ENCODE data around the gene GSS.

The GSS gene

DNA sequence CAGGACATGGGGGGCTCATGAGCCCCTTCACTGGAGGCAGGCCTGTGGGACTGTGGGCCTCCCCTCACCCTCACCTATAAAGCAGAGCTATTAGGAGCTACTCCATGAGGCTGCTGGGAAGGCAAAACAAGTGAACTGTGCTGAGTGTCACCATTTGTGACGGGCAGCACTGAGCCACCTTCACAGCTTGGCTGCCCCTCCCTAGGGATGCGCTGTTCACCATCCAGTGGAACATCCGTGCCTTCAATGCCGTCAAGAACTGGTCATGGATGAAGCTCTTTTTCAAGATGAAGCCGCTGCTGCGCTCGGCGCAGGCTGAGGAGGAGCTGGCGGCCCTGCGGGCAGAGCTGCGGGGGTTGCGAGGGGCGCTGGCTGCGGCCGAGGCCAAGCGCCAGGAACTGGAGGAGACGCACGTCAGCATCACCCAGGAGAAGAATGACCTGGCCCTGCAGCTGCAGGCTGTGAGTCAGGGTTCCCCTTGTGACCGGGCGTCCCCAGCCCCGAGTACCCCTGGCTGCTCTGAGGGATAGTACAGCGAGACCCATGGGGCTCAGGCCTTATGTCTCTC, 38.4 kb upstream of the GSS start:
- no peak for DNase-seq (ENCODE audit: low spot score)

DNA sequence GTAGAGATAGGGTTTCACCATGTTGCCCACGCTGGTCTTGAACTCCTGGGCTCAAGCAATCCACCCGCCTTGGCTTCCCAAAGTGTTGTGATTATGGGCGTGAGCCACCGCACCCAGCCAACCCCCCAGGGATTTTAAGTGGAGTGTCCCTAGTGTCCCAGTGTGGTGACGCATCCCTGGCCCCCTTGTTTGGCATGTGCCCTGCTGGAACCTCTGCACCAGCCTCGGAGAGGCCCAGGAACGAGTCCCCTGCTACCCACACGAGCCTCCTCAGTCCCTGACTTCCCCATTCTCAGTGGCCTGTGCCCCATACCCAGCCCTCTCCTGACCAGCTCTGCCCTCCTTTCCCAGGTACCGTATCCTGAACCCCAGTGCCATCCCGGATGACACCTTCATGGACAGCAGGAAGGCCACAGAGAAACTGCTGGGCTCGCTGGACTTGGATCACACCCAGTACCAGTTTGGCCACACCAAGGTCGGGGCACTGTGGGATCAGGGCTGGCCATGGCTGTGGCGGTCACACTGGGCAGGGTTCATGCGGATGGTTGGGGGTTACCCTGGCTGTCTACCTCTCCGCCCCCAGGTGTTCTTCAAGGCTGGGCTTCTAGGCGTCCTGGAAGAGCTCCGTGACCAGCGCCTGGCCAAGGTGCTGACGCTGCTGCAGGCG, 37.3 kb upstream of the GSS start:
- DNase-seq (ENCODE audit: low spot score): no peak

DNA sequence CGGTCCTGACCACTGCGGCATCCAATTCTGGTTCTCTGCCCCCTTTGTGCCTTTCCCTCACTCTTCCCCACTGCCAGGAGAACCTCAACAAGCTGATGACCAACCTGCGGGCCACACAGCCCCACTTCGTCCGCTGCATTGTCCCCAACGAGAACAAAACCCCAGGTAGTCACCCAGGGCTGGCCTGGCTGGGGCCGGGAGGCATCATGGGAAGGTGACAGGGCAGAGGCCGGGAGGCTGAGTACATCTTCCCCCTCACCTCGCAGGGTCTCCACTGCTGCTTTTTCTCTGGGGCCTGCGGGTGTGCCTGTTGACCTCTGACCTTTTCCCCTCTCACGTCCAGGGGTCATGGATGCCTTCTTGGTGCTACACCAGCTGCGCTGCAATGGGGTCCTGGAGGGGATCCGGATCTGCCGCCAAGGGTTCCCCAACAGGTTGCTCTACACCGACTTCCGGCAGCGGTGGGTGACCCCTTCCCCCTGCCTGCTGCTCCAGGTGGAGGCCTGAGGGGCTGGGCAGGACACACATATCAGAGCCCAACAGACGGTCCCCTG, 35.1 kb upstream of the GSS start:
- no peak for DNase-seq (ENCODE audit: low spot score)

DNA sequence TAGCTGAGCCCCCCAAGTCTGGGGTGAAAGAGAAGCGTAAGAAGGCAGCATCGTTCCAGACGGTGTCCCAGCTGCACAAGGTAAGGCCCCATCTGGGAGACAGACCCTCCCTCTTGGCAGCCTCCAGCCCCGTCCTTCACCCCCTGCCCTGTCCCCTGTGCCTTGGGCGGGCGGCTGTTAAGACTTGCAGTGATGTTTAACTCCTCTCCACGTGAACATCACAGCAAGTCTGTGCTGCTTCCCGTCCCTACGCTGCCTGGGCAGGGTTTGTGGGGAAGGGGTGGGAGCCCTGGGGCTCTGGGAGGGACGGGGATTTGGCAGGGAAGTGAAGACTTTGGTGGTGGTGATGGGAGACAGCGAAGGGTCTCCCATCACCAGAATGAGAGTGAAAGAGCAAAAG, 34.6 kb upstream of the GSS start:
- no peak for DNase-seq (ENCODE audit: low spot score)

DNA sequence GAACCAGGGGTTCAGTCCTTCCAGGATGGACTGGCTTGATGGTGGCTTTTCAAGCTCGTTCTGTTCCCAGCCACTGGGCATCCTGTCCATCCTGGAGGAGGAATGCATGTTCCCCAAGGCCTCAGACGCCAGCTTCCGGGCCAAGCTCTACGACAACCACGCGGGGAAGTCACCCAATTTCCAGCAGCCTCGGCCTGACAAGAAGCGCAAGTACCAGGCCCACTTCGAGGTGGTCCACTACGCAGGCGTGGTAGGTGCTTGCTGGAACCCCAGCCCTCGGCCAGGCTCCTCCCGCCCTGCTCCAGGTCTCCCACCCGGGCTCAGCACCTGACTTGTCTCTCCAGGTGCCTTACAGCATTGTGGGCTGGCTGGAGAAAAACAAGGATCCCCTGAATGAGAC, 34.1 kb upstream of the GSS start:
- no peak for DNase-seq (ENCODE audit: low spot score)

DNA sequence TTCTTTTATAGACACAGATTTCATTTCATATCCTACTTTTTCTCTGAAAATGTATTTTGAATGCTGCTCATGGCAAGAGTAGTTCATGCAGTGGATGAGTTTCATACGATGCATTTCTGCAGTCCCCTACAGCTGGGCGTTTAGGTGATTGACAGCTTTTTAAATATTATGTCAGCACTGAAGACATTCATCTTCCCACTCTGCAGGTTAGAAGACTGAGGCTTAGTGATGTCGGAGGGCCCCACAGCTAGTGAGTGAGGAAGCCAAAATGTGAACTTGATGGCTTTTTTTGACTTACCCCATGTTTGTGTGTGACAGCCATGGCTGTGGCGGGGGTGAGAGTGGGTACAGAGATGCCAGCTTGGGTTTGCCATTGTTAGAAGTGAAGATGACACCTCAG, 33.5 kb upstream of the GSS start:
- DNase-seq (ENCODE audit: low spot score): no peak

DNA sequence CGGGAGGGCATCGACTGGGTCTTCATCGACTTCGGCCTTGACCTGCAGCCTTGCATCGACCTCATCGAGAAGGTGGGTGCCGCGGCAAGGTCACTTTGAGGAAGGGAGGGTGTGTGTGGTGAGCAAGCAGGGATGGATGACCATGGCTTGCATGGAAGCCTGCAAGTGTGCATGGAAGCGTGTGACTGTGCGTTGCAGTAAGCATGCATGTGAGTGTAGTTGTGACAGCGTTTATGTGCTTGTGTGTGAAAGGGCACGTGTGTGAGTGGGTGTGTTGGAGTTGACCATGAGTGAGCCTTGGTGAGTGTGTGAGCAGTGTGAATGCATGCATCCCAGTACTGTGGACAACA, 32.6 kb upstream of the GSS start:
- no peak for DNase-seq (ENCODE audit: low spot score)

DNA sequence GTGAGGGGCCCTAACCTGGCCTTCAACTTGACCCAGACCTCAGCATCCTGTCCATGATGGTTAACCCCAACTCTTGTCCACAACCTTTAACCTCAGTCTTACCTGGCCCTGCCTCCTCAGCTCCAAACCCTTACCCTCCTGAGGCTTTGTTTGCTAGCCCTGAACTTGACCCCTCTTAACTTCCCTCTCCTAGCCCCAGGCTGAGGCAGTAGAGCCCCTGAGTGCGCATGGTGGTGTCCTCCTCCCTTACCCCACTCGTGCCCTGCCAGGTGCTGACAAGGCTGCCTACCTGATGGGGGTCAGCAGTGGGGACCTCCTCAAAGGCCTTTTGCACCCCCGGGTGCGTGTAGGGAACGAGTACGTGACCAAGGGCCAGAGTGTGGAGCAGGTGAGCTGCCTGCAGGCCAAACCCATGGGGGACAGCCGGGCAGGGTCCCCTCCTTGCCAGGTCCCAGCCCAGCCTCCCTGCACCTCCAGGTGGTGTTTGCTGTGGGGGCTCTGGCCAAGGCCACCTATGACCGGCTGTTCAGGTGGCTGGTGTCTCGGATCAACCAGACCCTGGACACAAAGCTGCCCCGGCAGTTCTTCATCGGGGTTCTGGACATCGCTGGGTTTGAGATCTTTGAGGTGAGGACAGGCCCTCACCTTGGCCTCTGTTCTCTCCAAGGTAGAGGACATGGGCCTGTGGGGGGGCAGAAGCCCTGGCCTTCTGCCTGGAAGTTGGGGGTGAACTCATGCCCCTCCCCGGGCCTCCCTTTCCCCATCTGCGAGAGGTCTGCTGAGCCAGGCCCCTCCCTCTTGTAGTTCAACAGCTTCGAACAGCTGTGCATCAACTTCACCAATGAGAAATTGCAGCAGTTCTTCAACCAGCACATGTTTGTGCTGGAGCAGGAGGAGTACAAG, 31.9 kb upstream of the GSS start:
- DNase-seq (ENCODE audit: low spot score): no peak

DNA sequence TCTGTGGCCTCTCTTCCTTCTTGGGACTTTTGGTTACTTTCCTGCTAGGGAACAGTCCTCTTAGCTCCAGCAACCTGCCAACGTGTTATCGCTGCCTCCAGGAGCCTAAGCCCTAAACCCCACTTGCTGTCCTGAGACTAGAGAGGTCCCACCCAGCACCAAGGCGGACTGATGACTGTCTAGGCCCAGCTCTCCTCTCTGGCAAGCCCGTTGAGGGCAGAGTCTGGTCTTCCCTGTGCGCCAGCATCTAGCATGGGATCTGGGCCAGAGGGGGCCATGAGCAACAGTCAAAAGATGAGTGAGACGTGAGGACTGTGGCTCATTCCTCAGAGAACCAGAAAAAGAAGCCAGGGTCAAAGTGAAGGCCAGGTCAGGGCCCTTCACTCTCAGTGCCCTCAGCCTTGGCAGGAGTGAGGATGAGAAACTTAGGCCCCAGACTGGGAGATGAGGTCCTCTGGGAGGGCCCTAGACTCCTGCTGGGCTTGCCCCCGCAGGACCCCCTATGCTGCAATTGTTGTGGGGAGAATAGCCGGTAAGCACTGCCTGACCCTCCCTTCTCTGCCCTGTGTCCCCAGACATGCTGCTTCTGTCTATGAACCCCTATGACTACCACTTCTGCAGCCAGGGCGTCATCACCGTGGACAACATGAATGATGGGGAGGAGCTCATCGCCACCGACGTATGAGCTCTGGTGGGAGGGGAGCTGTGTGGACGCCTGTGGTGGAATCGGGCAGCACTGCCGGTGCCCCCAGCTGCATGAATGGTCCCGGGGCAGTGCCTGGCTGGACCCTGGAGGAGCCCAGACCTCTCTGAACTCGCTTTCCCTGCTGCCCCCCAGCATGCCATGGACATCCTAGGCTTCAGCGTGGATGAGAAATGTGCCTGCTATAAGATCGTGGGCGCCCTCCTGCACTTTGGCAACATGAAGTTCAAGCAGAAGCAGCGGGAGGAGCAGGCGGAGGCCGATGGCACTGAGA, 31.0 kb upstream of the GSS start:
- no peak for DNase-seq (ENCODE audit: low spot score)

DNA sequence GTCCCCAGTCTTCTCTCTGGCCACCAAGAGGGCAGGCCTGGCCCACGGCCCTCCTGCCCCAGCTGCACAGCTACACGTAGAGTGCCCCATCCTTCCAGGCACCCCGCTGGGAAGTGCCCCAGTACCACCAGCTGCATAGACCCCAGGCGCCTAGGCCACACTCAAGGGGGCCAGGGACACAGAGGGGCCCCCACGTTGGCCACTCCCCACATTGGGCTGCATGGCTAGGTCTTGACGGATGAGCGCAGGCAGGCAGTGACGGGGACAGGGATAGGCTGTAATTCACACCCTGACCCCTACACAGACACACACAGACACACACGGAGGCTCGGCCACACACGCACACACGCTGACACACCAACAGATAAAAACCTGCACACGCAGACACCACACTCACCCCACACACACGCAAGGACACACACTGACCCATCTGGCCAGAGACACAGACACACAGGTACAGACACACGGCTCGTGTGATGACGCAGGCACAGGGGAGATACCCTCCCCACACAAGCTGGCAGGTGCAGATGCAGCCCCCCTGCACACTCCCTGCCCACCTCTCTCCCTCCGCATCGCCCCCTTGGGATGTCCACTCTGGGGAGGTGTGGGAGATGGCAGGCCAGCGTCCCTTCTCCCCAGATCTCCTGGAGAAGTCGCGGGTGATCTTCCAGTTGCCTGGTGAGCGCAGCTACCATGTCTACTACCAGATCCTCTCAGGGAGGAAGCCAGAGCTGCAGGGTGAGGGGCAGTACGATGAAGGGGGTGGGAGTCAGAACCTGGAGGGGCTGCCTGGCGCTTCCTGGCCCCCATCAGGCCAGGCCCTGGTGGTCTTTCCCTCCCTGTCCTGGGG, 30.1 kb upstream of the GSS start:
- DNase-seq (ENCODE audit: low spot score): no peak

DNA sequence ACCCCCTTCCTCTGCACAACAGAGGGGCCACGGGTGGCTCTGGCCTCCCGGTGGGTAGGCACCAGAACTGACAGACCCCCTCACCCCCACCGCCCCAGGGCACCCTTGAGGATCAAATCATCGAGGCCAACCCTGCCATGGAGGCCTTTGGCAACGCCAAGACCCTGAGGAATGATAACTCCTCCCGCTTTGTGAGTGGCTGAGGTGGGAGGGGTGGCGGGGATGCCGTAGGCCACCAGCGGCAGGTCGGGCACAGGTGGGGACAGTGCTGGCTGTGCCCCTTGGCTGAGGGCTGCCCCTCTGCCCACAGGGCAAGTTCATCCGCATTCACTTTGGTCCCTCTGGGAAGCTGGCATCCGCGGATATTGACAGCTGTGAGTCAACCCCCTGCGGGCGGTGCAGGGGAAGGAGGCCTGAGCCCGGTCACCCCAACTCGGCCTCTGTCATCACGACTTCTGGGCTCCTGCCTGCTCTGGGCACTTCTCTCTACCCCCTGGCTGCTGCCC, 29.2 kb upstream of the GSS start:
- DNase-seq (ENCODE audit: low spot score): no peak

DNA sequence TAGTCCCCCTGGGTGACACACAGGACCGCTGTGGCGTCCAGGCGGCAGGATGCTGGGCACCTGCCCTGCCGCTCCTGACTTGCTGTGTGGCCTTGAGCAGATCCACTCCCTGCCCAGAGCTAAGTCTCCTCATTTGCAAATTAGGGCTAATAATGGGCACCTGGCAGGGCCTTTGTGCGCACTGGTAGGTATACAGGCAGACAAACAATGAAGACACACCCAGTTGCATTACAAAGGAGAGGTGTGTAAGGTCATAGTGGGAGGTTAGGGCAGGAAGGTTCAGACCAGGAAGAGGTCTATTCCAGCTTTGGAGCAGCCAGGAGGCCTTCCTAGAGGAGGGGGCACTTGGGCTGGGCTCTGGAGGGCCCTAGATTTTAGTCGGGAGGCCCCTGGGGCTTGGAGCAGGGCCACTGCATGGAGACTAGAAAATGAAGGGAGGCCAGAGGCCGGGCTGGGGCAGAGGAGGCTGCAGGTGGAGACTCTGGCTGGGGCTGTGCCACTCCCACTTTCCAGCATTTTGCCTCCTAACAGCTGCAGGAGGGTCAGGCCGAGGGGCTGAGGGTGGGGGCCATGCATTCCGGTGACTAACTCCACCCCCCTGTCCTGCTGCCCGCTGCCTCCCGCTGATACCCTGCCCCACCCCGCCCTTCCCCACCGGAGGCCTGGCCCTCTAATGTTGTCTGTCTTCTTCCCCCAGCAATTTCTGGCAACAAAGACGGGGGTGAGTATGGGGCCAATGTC, 28.6 kb upstream of the GSS start:
- DNase-seq (ENCODE audit: low spot score): no peak

DNA sequence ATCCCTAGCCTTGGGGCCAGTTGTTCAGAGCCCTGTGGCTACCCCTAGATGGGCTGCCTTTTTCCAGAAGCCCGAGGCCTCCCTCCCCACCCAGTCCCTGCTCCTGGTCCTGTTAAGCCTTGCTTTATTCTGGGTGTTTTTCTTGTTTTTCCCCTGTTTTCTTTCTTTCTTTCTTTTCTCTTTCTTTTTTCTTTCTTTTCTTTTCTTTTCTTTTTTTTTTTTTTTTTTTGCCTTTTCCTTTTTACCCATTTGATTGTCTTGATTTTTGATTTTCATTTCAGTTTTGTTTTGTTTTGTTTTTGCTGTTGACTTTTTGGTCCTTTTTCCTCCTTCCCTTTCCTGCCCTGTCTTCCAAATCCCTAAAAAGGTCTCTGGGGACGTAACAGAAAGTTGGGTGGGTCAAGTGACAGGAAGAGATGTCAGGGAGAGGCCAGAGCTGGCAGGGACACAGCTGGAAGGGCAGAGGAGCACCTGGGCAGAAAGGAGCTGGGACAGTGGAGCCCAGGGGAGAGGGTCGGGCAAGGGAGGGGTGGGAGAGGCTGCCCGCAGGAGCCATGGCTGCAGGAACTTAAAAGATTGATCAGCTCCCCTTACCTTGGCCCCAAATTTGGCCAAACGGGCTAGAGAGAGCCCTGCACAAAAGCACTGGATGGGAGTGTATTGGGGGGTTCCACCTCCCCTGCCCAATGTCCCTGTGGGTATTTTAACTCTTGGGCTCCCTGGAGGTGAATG, 27.6 kb upstream of the GSS start:
- no peak for DNase-seq (ENCODE audit: low spot score)

DNA sequence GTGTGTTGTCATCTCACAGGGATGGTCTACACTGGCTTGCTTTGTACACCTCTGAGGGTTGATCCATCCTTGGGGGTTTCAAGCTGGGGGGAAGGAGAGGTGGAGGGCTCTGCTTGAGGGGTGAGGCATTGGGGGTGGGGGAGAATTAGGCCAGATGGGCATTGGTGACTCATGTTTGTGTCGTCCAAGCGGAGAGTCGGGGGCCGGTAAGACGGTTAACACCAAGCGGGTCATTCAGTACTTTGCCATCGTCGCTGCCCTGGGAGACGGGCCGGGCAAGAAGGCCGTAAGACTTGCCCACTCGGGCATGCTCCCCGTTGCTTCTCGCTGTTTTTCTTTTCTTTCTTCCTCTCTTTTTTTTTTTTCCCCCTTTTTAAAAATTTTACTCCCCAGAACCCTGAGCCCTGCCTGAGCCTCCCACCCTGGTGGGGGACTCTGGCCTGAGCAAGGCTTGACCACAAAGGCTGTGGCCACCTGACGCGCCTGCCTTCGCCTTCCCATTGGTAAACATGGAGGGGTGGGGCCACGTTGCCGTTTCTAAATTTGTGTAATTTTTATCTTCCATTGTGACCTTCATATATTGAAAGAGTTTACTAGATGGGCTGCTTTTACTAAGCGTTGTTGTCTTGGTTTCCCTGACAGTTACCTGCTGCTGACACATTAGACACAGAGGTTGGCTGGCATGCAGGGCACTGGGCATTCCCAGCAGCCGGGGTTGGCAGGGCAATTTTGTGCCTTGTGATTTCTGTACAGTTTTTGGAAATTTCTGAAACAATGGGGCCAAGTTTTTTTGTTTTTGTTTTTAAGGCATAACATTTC, 26.9 kb upstream of the GSS start:
- no peak for DNase-seq (ENCODE audit: low spot score)

DNA sequence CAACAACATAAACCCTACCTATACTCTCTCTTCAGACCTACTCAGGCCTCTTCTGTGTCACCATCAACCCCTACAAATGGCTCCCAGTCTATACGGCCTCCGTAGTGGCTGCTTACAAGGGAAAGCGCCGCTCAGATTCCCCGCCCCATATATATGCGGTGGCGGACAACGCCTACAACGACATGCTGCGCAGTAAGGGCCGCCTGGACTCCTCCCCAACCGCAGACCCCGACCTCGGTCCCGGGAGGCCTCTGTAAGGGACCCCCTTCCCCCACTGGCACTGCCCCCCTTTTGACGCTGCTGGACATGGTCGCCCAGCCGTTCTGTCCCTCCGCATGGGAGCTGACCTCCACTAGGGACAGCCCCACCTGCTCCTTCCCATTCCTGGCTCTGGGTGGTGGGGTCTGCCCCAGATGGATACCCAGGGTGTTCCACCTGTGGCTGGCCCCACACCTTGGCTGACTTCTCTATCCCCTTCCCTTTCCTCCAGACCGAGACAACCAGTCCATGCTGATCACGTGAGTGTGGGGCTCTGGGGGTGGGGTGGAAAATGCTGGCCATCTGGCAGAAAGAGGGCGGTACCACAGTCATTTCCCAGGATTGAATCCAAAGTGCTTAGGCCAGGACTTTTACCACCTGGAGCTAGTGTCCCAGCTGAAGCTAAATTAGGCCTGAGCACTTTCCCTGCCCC, 25.1 kb upstream of the GSS start:
- no peak for DNase-seq (ENCODE audit: low spot score)

DNA sequence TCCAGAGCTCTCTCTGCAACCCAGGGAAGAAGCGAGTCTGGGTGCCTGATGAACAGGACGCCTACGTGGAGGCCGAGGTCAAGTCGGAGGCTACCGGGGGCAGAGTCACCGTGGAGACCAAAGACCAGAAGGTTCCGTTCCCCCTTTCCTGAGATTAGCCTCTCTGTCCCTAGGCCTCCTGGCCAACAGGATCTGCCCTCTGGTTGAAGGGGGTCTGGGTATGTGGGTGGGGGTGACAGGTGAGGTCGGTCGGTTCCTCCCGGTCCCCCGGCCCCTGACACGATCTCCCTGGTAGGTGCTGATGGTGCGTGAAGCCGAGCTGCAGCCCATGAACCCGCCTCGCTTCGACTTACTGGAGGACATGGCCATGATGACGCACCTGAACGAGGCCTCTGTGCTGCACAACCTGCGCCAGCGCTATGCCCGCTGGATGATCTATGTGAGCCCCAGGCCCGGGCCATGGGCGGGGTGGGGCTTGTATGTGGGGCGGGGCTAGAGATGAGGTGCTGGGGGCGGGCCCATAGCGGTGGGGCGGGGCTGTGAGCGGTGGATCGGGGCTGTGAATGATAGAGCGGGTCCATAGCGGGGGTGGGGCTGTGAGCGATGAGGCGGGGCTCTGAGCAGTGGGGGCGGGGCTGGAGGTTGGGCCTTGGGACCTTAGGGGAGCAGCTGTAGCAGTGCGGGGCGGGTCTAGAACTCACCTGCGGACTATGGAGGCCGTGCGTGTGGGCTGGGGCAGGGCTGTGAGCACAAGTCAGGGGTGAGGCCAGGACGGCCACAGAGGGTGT, 24.0 kb upstream of the GSS start:
- DNase-seq (ENCODE audit: low spot score): no peak
